GM19324 (cell line): Measurements from ENCODE around the gene MAP4K2.

ENCODE experiments used
- ATAC-seq: cut with Tn5 transposase; IDR thresholded peaks from one replicate; pipeline ENCODE4 v1.9.1; 2021; ENCODE audit warnings: mild to moderate bottlenecking, moderate library complexity; ENCODE audit not compliant: unreplicated experiment, low FRiP score

The MAP4K2 gene

DNA sequence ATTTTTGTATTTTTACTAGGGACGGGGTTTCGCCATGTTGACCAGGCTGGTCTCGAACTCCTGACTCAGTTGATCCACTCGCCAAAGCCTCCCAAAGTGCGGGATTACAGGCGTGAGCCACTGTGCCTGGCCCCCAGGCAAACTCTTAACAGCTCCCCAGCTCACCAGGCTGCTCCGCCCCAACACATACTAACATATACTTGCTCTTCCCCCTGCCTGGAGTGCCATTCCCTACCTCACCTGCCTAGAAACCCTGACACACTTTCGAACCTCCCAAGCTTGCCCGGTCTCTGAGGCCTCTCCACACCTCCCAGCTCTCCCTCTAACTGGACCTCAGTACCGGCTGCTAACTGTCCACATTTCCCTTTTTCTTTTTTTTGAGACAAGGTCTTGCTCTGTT lies 8.5 kb downstream of the MAP4K2 start:
- ATAC-seq, result no peak

DNA sequence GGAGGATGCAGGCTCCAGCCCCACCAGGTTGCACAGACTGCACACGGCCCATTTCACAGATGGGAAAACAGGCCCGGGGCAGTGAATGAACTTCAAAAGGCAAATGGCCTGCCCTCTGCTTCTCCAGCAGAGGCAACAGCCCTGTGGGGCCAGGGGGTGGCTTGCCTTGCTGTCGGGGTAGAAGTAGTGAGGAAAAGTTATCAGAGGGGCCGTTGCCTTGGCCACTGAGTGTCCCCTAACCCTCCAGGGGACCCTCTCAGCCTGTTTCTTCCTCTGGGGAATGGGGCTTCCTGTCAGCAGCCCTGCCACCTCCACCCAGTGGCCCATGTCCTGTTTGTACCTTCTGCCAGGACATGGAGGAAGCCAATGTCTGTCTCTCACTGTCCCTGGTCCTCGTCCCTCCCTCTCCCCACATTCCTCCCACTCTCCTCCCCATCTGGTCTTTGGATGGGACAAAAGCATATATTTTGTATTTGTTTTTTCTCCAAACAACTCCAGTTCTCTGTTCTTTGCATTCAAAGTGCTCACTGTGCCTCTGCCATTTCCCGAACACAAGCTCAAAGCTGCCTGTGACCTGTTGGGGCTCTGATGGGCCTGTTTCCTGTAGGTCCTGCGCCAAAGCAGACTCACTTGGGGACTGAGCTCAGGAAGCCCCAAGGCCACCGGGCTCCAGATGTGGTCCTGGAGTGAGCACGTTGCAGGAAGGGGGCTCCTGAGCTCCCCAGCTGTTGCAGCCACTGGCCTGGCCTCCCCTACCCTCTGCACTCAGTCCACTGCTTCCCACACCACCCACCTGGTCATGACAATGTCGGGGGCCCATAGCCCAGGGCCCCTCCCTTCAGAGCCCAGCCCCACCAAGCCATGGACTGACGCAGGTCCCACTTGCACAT lies 9.5 kb downstream of the MAP4K2 start:
- no peak for ATAC-seq

DNA sequence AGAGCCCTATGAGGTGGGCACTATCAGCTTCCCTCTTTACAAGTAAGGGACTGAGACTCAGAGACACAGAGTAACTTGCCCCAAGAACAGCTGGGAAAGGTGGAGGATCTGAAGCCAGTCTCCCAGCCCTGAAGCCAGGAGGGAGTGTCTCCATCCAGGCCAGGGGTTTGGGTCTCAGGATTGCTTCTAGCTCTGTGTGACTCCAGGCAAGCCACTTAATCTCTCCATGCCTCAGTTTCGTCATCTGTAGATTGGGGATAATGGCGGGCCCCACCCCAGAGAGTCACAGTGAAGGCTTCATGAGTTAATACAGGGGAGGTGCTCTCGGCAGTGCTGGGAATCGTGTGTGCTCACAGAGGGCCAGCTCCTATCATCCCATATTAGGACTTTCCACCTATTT lies 10.5 kb downstream of the MAP4K2 start:
- ATAC-seq, result no peak

DNA sequence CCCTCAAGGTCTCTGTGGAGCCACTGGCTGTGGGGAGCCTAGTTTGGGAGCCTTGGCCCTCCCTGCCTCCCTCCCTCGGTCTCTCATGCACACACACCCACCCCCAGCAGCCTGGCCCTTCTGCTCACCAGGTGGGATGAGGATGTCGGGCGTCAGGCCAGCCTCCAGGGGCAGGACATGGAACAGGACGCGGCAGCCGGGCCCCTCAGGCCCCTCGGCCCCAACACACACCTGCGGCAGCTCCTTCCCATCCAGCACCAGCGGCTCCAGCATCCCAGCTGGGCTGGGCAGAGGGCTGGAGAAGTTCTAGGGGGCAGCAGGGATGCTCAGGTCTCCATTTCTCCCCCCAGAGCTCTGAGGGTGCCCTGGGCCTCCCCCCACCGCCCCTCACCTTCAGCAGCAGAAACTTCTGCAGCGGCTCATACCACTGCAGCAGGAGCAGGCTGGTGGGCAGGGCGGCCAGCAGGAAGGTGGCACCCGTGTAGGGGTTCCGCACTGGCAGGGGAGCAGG lies 11.2 kb downstream of the MAP4K2 start:
- no peak for ATAC-seq

DNA sequence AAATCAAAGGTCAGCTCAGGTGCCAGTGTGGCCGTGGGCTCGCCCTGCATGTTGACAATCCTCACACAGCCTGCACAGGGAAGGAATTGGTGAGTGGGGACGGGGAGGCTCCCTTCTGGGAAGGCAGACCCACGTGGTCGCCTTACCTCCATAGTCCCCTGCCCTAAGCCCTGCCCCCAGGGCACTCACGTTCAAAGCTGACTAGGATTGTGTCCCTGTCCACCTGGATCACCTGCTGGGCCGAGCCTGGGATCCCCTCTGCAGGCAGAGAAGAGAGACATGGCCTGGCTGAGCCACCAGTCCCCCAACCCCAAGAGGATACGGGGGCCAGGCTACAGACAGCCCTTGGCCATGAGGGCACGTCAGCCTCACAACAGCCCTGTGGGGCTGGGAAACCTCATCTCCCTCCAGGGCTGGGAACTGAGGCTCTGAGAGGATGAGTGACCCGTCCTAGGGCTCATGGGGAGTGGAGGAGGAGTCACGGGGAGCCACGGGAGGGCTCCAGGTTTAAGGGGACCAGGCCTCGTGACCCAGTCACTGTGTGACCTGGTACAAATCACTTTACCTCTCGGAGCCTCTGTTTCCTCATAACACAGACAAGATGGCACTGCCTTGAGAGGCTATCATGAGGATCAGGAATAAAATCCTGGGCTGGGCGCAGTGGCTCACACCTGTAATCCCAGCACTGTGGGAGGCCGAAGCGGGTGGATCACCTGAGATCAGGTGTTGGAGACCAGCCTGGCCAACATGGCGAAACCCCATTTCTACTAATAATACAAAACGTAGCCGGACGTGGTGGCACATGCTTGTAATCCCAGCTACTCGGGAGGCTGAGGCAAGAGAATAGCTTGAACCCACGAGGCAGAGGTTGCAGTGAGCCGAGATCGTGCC lies 12.6 kb downstream of the MAP4K2 start:
- ATAC-seq, result no peak

DNA sequence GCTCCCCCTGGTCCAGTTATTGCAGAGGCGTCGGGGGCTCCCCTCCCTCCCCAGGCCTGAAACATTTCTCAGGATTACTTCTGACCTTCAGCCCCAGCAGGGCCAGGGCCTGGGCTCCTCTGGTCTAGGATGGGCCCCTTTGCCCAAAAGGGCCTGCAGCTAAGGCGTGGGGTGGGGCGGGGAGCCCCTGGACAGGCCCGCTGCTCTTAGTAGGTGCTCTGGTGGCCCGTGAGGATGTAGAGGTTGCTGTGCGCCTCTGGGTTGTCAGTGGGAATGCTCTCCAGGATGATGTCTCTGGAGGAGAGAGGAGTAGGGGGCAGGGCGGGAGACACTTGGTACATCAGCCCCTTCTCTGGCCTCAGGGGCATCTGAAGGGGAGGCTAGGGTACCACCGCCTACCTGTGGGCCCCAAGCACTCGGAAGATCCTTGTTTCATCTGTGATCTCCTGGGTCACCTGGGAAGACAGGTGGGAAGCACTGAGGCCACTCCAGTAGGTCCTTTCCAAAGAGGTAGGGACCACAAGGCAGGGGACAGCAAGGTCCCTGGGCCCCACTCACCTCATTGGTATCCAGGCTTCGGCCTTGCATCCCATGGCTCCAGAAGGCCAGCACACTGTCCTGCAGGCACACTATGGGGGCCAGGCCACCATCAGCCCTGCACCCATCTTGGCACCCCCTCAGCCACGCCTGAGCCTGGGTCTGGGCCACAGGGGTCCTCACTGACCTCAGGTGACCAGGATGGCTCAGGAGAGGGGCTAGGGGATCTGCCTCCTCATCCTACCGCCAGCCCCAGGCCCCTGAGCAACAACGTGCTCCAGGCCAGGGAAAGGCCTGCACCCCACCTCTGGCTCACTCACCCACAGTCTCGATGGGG lies 13.4 kb downstream of the MAP4K2 start:
- no peak for ATAC-seq

DNA sequence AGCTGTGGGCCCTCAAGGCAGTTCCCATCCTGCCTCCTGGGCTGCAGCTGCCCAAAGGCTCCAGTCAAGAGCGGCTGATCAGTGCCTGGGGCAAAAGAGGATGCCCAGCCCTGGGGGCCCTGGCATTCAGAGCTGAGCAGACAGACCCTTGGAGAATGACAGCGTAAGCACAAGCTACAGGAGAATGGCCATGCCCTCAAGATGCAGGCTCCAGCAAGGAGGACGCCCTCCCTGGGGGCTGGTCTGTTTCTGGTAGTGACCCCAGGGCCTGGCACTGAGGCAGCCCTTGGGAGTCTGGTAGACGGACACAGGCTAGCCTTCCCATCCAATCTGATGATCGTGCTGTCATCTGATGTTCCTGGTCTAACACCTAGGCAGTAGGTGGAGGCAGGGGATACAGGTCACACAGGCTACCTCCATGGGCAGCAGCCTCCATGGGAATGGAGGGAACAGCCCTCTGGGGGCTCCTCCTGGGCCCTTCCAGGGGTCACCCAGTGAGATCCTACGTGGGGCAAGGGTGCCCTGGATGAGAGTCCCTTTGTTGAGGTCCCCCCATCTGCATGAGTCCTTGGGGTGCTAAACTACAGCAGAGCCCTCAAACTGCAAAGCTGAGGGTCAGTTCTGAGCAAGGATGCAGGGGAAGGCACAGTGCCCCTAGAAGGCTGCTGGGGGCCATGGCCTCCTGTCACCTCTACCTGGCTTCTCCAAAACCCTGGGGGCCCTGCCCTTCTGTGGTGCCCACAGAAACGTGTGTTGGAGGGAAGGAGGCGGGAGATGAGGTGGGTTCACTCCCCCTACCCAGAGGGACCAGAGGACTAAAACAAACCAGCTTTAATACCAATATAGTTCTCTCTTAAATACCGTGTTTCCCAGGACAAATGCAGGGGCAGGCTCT lies 14.4 kb downstream of the MAP4K2 start:
- ATAC-seq, result no peak

DNA sequence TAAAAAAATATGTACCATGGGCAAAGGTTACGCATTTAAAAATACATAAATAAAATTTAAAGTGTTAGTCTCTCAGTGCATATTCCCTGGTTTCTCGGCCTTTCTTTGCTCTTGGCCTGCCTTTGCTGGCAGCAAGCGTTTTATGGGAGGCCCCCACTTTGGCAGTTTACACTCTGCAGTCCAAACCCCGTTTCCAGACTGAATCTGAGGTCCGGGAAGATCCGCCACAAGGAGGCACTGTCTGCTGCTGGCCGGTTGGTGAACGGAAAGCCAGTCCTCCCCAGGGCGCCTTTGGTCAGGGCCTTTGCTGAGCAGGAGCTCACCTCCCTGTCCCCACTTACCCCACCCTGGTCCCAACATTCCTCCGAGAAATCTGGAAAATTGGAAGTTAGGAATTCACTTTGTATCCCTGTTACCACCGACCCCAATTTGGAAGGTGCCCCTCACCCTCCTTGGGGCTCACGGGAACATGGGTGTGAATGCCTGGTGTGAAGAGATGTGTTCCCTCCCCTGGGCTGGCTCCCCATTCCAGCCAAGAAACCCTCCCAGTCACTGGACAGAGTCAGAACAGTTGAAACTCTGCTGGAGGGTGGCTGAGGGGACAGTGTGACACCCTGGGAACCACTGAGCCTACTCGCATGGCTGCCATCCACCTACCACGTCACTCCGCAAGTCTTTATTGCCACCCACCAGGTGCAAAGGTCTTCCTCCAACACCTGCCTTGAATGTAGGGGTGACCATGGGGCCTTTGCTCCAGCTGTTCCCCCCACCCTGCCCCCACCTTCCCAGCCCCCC lies 15.3 kb downstream of the MAP4K2 start:
- no peak for ATAC-seq

DNA sequence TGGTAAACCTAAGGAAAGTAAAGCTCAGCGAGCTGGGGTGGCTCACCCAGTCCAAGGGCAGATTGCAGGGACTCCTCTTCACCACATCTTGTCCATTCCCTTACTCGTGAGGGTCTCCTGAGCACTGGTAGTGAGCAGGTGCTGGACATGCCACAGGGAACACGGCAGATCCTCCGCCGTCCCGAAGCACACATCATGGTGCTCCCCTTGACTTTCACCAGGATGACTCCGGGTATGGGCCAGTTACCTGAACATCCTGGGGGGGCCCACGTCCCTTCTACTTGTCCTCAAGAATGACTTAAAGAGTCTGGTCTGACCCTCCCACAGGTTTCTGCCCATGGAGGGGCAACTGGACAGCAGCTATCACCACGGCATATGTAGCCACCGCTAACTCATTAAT lies 16.7 kb downstream of the MAP4K2 start:
- ATAC-seq, result no peak

DNA sequence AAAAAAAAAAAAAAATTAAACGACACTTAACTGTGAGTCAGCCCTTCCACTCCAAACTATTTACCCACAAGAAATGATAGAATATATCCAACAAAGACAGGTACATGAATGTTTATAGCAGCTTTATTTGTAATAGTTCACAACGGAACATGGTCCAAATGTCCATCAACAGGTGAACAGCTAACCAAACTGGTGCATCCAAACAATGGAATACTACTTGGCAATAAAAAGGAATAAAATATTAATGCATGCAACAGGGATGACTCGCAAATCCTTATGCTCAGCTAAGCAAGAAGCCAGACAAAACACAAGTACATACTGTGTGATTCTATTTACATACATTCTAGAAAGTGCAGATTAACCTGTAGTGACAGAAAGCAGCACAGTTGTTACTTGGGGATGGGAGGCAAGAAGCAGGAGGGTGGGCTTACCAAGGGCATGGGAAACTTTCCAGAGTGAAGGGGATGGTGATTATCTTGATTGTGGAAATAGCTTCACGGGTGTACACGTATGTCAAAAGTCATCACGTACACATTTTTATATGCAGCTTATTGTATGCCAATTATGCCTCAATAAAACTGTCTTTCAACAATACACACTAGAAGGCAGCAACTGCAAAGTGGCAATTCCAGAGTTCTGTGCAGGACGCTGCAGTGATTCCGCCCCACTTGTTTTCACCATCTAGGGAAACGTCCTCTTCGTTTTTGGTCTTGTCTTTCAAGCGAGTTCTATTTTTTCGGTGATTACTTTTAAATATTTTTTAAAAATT lies 18.0 kb downstream of the MAP4K2 start:
- no peak for ATAC-seq

DNA sequence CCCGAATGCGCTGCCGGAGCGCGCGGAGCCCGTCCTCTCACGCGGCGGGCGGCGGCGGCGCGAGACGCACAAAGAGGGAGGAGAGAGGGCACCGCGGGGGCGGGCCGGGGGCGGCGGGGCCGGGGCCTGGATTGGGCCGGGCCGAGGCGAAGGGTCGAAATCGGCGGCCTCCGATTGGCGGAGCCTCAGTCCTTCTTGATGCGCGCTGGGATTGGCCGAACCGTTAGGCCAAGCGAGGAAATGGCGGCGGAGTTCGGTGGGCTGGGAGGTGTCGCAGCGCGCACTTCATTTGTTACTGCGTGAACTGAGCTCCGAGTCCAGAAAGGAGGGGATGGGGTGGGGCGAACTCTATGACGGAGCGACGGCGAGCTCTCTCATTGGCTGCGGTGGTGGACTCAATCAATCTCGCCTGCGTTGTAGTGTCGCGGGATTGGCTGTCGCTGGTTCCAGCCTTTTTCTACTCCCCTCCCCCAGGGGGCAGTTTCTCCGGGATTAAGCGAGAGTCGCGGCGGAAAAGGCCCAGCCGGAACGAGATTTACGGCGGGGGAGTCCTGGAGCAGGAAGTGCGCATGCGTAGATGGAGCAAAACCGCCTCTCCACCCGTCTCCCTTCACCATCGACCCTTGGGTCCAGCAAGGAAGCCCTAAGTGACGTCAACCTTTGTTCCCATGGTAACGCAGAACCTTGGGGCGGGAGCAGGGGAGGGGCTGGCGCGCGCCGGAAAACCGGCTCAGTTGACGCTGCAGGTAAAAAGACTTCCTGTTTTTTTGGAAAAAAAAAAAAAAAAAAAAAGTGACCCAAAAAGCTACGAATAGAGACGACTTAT lies 24.3 kb downstream of the MAP4K2 start, which contains the start of gene SF1:
TSS of gene SF1 (minus strand) at position 70 of the 826 bp plus-strand sequence. CDS start 150 bp downstream, outside the sequence.
- peak; percentile 82 for ATAC-seq

DNA sequence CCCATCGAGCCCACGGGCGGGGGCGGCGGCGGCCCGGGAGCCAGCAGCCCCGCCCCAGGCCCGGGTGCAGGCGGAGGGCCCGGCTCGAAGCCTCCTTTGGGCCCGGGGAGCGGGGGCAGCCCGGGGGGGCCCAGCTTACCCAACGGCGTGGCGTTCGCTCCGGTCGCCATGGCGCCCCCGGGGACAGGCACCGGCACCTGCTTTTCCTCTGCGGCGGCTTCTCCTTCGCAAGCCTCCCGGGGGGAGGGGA lies 24.9 kb downstream of the MAP4K2 start:
- no peak for ATAC-seq

DNA sequence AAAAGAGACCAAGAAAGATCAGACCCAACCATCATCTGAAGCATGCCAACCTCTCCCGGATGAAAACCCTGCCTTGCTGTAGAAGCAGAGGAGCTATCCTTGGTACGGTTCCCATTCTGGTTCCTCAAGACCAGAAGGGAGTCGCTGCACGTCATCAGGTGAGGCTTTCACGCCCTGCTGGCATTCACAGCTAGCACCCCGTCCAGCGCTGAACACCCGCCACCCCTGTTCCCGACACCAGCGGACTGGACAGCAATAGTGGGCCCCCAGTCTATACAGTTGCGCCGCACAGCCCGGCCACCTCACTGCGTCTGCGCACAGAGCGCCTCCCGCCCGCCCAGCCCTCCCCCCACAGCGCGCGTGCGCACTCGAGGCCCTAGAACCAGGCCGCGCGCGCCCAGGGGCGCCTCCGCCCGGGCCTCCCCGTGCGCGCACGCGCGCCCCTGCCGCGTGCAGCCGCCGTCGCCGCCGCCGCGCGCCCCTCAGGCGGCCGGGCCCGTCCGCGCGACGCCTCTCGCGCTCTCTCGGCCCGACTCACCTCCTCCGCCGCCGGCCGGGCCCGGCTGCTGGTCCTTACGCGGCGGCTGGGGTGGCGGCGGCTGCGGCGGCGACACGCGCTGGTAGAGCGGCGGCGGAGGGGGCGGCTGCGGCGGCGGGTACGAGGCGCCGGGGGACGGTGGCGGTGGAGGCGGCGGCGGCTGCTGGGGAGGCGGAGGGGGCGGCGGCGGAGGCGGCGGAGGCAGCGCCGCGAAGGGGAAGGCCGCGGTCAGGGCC lies 25.4 kb downstream of the MAP4K2 start:
- peak; percentile 27 for ATAC-seq

DNA sequence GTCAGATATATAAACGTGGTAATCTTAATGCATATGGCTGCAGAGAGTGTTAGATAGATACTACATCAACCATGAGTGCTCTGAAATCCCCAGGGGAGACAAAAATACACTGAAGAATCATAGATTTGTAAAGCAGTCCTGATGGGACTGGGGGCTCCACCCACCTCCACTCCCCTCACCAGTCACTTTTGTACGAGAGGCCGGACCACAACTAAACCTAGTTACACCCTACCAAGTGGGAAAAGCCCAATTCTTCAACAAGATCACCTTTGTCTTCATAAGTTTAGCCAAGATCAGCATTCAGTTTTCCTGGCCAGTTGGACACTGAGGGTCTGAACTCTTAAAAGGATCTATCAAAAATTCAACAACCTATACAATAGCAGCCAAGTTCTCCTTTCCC lies 26.1 kb downstream of the MAP4K2 start:
- ATAC-seq, result no peak

DNA sequence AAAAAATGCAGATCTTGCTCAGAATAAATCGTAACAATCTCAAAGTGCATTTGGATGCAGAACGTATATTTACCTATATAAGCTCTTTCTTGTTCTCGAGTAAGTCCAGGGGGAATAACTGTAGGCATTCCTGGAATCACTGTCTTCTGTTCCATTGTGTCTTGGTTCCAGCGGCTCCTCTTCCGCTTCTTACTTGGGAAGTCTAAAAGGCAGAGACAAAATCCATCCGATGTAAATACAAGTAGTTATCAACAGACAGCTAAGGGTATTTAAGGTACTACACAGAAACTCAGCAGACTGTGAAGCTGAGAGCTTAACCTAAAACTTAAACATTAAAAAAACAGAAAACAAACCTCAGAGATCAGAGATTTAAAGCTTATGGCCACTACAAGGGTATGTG lies 26.6 kb downstream of the MAP4K2 start:
- no peak for ATAC-seq

DNA sequence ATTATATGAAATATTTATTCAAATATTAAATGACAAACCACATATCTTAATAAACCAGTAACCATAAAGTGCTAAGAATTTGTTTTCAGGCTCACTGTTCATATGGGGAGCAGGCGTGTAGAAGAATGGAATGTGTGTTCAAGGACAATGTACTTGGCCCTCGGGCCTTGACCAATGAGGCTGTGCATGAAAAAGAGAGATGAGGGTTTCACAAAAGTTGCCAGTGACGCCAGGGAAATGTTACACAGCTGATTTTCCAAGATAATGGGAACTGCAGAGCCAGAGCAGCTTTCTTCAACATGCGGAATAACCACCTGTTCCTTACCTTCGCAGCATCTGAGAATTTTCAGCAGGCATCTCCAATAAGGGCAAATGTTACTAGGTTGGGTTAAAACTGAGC lies 28.9 kb downstream of the MAP4K2 start:
- no peak for ATAC-seq
